GM18511 (cell line): Measurements from ENCODE around the gene SEMA3E.

Experiments used
- ATAC-seq: cut with Tn5 transposase; IDR thresholded peaks from one replicate; pipeline ENCODE4 v1.9.1; 2021; ENCODE audit warnings: mild to moderate bottlenecking, moderate library complexity; ENCODE audit not compliant: unreplicated experiment

Gene SEMA3E

DNA sequence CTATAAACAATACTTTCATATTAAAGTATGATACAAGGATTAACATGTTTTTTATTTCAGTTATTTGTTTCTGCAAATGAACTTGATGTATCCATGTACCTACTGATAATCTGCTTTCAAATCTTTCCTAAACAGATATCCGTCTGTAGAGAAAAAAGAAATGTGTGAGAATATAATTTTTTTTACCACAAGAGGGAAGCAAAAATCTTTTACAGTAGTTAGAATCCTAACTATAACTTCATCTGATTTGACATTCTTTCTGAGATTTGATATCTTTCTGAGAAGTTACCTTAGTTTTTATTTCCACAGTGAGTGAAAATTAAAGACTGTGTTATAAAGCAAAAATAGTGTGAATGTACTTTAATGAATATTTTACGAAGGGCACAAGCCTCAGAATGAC lies 282.3 kb downstream of the SEMA3E start:
- ATAC-seq: no peak

DNA sequence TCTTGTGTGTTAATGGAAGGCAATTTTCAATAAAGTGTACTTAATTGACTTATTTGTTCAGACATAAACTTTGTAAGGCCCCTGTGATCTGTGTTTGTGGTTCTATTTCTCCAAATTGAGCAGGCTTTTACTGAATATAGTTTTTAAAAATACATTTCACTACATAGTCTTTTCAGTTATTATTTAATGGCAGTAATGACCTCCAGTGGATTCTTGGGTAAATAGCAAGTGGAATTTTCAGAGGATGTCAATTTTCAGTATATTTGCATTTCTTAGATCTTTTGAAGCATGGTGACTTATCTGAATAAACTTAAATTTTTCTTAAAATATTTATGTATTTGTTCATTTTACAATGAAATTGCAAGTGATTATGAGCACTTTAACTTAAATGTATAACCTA lies 283.2 kb downstream of the SEMA3E start:
- no peak for ATAC-seq

DNA sequence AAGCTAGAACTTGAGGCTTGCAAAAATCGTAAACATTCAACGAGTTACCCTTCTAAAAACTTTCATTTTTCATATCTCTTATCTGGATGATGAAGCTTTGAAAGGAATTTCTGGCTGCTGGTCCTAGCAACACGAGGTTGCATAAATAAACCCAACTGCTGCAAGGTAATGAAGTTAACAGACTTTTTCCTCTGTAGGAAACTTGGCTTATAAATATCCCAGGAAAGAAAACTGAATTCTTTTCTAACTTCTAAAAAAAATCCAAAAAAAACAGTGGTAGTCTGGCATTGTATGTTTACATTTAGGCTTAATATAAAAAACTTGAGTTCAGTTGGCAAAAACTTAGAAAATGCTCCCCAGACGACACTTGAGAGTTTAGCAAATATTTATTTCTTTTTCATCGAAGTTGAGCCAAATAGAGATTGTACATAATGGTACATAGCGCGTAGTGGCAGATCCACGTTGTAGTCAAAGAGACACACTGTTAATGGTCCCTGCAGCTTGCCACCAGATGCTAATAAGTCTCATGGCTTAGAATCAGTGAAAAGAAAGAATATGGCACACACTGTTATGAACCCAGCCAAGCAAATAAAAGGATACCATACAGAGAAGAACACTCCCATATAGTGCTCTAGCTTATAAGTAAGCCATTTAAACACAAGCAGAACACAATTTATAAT lies 285.9 kb downstream of the SEMA3E start:
- ATAC-seq: no peak

DNA sequence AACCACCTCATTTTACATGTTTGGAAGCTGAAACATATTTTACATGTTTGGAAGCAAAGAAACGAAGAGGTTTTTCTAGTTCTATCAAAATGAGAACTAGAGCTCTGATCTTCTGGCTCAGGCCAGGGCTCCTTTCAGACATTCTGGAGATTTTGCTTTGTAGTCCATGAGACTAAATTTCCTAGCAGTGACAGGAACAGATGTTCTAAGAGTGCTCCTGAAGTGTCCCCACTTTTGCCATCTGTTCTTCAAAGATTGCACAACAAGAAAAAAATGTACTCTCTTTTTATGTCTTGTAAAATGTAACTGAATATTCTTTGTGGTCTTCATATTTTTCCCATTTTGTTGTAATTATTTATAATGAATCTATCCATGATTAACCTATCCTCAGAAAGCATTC lies 289.8 kb downstream of the SEMA3E start:
- ATAC-seq: no peak

DNA sequence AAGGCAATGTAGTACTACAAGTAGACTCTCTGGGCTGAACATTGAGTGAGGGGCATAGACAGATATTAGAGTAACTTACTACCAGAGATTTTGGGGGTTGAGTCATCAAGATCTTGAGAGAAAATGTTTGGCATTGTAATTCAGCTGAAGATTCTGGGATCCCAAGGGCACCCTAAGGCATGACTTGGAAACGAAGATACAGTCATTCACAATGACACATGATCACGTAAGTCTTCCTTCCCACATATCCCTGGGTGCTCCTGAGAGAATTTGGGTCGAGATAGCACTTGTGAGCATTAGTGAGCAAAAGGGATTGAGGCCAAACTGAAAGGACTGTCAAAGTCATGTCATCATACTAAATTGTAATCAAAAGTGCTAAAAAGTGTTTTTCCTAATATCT lies 293.8 kb downstream of the SEMA3E start:
- ATAC-seq: no peak

DNA sequence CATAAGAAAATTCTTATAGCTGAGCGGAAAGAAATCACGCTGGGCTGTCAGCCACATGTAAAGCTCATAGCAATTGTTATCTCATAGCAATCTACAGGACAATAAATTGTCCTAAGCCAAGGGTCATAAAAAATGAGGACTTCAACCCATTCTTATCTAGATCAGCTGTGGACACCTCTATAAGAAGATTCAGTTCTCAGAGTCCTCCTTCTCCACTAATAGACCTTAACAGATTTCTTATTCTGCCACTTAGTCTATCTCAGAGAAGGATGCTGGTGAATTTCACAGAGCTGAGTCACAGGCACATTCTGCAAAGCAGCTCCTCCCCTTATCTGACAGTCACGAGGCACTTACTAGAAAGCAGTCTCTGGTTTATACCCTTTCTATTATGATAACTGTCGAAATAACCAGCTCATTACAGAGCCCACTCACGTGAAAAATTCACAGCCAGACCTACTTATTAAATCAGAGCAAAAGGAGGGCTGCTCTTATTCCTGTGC lies 300.9 kb downstream of the SEMA3E start:
- no peak for ATAC-seq

DNA sequence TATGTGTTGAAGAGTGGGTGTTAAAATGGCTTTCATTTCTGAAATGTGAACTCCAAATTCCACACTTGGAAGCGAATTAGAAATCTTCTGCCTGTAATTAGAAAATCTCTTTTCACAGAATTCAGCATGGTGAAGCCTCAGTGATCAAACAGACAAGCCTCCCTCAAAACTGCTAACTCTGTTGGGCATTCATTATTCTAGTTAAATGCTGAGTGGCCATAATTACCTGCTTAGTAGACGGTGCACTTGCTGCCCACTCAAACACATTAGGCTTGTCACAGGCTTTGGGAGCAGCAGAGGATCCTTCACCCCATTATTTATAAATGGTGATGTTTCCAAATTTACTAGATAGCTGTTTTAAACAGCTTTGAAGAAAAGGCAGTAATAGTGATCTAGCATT lies 309.0 kb downstream of the SEMA3E start:
- ATAC-seq: no peak

DNA sequence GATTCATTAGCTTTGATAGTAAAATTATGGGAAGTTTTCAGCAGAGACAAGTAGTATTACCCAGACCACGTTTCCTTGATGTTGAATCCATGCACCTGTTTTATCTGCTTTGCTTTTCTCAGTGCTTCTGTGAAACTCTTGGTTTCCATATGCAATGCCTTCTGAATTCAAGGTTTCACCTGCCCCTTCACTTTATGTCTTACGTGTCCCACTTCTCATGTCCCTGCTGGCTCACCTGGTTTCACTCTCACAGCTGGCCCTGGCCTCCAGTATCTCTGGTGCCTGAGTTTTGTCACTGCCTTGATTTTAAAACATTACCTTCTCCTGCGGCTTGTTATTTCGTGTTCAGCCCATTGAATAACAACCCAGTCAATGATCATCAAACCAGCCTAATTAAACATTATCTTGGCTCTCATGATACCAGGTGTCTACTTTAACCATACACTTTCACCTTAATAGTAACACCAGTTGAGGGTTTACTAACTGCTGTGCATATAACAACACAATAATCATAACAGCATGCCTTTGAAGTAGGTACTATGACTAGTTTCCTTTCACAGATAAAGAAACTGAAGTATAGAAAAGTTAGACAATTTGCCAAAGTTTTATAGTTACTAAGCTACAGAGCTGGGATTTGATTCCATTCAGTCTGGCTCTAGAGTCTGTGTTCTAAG lies 310.5 kb downstream of the SEMA3E start:
- no peak for ATAC-seq

DNA sequence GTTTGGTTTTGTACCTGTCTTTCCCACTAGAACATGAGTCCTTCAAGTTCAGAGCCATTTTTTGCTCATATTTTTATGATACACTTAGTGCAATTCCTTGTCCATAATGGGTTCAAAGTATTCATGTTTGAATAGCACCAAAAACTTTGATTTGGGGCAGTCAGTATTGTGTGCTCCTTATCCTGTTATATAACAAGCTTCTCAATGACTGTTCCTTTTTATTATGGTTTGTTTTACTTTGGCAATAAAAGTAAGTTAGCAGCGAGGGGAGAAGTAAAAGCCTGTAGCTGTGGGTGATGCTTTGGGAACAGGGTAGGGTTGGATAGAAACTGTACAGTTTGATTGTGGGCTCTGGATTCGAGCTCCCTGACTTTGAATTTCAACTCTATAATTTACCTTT lies 311.9 kb downstream of the SEMA3E start:
- no peak for ATAC-seq

DNA sequence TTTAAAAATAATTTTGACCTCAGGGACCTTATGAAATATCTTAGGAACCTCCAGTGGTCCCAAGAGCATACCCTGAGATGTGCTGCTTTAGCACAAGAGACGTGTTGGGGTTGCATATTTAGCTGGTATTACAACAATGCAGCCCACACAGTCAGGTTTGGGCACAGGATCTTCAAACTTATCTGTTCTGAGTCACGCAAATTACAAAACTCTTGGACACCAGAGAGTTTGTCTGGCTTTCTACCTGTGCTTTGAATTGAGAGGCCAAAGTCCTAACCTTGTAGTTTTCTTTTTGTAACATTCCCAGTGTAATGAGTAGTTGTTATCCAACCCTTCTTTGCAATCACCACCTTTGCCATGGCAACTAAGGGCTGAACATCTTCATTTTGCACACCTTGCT lies 322.7 kb downstream of the SEMA3E start:
- ATAC-seq: no peak

DNA sequence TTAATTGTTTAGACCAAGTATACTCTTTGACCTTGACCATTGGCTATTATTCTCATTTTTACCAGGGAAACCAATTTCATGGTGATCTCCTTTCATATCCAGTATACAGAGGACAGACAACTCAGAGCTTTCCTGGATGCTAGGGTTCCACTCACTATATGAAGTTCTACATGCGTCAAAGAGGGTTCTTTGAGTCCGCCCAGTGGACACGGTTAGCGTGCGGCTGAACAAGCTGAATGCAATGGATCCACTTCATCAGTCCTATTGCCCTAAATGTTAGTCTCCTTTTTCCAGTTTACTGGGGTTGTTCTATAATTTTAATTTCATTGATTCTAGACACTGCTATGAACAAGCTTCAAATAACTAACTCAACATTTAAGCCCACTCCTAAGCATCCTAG lies 323.9 kb downstream of the SEMA3E start:
- no peak for ATAC-seq

DNA sequence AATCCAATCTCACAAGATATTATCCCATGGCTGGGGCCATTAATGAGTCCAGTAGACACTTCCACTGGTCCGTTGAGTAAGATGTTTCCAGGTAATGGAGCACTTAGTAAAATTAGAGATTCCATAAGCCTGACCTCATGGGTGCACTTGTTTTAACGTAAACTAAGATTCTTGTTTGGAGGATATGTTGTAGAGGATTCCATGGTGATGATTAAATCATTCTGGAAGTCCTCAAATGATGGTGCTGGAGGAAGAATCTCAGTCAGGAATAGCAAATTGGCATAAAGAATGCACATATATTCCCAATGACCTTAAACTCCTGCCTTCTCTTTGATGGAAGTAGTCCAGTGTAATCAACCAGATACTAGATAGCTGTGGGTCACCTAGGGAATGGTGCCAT lies 324.3 kb downstream of the SEMA3E start:
- ATAC-seq: no peak

DNA sequence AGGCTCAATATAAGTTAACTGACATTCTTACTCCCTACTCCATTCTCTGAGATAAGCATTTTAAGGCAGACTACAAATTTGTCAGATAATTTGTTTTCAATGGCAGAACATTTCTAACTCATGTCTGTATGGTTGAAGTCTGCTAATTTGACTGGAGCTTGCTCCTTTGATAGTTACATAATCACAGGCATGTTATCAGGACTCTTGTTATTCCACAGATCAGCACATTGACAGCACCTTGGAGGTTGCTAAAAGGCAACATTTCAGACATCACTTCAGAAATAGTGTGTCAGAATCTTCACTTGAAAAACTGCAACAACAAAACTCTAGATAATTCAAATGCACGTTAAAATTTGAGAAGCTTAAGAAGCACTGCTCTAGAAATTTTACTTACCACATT lies 327.9 kb downstream of the SEMA3E start:
- ATAC-seq: no peak

DNA sequence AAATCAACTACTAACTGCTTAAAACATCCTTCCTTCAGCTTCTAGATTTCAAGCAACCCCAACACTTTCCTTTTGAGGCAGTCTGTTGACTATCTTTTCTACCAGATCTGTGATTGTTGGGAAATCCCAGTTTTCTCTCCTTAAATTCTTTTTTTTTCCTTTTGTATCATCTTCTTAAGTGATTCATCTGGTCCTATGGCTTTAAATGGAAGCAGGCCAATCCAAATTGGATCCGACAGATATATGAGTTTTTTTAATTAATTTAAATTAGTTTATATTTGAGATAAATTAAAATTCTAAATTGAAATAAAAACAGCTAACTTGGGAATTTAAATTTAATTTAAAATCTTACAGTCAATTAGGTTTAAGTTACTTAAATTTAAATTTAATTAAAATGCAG lies 335.0 kb downstream of the SEMA3E start:
- ATAC-seq: no peak
